ENCODE measurements around the gene SH2D7.

DNA sequence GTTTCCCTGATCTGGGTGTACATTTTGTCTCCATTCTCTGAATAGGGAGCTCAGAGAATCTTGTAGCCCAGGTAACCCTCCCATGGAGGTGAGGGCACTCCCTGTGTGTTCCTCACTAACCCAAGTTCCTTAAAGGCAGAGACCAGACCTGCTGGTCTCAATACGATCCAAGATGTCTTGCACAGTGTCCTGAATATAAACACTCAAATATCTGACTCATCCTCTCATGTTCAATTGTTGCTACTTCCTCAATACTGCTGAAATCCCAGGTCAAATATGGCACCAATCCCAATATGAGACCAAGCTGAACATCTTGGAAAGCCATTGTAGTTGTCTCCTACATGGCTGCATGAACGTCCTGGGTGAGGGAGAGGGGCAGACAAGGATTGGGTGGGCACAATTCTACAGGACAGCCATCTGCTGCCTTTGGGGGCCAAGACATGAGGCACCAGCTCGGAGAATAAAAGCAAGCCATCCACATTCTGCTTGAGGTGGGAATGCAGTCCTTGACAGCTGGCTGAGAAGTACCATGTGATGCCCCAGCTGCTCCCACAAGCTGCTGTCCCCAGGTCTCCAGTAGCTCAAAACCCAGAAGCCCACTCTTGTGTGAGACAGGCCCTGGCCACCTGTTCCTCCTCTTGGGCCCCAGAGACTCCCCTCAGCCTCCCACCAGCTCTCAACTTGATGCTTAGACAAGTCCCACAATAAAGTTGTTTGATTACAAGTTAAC, 33.1 kb upstream of the SH2D7 start:
- TF ChIP-seq POLR2AphosphoS5 (IDR thresholded peaks at IDR 0.05) = no peak
- TF ChIP-seq, protein P1, sequence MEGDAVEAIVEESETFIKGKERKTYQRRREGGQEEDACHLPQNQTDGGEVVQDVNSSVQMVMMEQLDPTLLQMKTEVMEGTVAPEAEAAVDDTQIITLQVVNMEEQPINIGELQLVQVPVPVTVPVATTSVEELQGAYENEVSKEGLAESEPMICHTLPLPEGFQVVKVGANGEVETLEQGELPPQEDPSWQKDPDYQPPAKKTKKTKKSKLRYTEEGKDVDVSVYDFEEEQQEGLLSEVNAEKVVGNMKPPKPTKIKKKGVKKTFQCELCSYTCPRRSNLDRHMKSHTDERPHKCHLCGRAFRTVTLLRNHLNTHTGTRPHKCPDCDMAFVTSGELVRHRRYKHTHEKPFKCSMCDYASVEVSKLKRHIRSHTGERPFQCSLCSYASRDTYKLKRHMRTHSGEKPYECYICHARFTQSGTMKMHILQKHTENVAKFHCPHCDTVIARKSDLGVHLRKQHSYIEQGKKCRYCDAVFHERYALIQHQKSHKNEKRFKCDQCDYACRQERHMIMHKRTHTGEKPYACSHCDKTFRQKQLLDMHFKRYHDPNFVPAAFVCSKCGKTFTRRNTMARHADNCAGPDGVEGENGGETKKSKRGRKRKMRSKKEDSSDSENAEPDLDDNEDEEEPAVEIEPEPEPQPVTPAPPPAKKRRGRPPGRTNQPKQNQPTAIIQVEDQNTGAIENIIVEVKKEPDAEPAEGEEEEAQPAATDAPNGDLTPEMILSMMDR (IDR thresholded peaks at IDR 0.05) = no peak
- no peak for TF ChIP-seq POLR2A (IDR thresholded peaks at IDR 0.05)
- no peak for TF ChIP-seq EP300 (IDR thresholded peaks at IDR 0.05)
